ENCODE results near the gene NEU4. TPM values are rescaled to one million over a fixed set of nuclear protein-coding genes. Genes with fewer than 3 reads are reported as not detected.

The NEU4 gene
- total and polyA plus RNA-seq, 9 of the 15 experiments (the other 6 are each of a cell fraction or from before 2014, with no cell fraction given): 0.01 to 0.40 TPM; not detected in 7

DNA sequence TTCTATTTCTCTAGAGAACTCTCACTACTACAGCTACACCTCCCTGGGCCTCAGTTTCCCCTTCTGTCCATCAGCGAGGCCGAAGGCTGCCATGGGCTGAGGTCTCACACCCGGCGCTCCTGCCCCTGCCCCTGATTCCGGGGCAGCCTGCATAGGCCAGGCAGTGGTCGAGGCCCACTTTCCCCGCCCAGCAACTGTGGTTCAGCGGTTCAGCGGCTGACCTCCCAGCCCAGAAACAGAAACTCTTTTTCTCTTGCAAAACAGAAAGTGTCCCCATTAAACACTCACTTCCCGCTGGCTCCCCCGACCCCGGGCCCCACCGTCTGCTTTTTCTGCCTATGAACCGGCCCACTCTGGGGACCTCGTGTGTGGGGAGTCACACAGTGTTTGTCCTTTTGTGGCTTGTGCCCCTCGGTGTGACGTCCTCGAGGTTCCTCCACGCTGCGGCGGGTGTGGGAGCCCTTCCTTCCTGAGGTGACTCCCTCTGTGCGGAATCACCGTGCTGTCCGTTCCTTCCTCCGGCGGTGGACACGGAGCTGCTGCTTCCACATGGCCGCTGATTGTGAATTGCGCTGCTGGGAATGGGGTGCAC is 33.7 kb downstream of the NEU4 start (continued):
- TF ChIP-seq, protein P1, sequence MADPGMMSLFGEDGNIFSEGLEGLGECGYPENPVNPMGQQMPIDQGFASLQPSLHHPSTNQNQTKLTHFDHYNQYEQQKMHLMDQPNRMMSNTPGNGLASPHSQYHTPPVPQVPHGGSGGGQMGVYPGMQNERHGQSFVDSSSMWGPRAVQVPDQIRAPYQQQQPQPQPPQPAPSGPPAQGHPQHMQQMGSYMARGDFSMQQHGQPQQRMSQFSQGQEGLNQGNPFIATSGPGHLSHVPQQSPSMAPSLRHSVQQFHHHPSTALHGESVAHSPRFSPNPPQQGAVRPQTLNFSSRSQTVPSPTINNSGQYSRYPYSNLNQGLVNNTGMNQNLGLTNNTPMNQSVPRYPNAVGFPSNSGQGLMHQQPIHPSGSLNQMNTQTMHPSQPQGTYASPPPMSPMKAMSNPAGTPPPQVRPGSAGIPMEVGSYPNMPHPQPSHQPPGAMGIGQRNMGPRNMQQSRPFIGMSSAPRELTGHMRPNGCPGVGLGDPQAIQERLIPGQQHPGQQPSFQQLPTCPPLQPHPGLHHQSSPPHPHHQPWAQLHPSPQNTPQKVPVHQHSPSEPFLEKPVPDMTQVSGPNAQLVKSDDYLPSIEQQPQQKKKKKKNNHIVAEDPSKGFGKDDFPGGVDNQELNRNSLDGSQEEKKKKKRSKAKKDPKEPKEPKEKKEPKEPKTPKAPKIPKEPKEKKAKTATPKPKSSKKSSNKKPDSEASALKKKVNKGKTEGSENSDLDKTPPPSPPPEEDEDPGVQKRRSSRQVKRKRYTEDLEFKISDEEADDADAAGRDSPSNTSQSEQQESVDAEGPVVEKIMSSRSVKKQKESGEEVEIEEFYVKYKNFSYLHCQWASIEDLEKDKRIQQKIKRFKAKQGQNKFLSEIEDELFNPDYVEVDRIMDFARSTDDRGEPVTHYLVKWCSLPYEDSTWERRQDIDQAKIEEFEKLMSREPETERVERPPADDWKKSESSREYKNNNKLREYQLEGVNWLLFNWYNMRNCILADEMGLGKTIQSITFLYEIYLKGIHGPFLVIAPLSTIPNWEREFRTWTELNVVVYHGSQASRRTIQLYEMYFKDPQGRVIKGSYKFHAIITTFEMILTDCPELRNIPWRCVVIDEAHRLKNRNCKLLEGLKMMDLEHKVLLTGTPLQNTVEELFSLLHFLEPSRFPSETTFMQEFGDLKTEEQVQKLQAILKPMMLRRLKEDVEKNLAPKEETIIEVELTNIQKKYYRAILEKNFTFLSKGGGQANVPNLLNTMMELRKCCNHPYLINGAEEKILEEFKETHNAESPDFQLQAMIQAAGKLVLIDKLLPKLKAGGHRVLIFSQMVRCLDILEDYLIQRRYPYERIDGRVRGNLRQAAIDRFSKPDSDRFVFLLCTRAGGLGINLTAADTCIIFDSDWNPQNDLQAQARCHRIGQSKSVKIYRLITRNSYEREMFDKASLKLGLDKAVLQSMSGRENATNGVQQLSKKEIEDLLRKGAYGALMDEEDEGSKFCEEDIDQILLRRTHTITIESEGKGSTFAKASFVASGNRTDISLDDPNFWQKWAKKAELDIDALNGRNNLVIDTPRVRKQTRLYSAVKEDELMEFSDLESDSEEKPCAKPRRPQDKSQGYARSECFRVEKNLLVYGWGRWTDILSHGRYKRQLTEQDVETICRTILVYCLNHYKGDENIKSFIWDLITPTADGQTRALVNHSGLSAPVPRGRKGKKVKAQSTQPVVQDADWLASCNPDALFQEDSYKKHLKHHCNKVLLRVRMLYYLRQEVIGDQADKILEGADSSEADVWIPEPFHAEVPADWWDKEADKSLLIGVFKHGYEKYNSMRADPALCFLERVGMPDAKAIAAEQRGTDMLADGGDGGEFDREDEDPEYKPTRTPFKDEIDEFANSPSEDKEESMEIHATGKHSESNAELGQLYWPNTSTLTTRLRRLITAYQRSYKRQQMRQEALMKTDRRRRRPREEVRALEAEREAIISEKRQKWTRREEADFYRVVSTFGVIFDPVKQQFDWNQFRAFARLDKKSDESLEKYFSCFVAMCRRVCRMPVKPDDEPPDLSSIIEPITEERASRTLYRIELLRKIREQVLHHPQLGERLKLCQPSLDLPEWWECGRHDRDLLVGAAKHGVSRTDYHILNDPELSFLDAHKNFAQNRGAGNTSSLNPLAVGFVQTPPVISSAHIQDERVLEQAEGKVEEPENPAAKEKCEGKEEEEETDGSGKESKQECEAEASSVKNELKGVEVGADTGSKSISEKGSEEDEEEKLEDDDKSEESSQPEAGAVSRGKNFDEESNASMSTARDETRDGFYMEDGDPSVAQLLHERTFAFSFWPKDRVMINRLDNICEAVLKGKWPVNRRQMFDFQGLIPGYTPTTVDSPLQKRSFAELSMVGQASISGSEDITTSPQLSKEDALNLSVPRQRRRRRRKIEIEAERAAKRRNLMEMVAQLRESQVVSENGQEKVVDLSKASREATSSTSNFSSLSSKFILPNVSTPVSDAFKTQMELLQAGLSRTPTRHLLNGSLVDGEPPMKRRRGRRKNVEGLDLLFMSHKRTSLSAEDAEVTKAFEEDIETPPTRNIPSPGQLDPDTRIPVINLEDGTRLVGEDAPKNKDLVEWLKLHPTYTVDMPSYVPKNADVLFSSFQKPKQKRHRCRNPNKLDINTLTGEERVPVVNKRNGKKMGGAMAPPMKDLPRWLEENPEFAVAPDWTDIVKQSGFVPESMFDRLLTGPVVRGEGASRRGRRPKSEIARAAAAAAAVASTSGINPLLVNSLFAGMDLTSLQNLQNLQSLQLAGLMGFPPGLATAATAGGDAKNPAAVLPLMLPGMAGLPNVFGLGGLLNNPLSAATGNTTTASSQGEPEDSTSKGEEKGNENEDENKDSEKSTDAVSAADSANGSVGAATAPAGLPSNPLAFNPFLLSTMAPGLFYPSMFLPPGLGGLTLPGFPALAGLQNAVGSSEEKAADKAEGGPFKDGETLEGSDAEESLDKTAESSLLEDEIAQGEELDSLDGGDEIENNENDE (IDR thresholded peaks at IDR 0.05; ENCODE audit: low read depth, low read length): no peak
- TF ChIP-seq POLR3A (IDR thresholded peaks at IDR 0.05; ENCODE audit: borderline replicate concordance, extremely low read depth, insufficient read depth, insufficient read length): no peak
- TF ChIP-seq, protein P2, sequence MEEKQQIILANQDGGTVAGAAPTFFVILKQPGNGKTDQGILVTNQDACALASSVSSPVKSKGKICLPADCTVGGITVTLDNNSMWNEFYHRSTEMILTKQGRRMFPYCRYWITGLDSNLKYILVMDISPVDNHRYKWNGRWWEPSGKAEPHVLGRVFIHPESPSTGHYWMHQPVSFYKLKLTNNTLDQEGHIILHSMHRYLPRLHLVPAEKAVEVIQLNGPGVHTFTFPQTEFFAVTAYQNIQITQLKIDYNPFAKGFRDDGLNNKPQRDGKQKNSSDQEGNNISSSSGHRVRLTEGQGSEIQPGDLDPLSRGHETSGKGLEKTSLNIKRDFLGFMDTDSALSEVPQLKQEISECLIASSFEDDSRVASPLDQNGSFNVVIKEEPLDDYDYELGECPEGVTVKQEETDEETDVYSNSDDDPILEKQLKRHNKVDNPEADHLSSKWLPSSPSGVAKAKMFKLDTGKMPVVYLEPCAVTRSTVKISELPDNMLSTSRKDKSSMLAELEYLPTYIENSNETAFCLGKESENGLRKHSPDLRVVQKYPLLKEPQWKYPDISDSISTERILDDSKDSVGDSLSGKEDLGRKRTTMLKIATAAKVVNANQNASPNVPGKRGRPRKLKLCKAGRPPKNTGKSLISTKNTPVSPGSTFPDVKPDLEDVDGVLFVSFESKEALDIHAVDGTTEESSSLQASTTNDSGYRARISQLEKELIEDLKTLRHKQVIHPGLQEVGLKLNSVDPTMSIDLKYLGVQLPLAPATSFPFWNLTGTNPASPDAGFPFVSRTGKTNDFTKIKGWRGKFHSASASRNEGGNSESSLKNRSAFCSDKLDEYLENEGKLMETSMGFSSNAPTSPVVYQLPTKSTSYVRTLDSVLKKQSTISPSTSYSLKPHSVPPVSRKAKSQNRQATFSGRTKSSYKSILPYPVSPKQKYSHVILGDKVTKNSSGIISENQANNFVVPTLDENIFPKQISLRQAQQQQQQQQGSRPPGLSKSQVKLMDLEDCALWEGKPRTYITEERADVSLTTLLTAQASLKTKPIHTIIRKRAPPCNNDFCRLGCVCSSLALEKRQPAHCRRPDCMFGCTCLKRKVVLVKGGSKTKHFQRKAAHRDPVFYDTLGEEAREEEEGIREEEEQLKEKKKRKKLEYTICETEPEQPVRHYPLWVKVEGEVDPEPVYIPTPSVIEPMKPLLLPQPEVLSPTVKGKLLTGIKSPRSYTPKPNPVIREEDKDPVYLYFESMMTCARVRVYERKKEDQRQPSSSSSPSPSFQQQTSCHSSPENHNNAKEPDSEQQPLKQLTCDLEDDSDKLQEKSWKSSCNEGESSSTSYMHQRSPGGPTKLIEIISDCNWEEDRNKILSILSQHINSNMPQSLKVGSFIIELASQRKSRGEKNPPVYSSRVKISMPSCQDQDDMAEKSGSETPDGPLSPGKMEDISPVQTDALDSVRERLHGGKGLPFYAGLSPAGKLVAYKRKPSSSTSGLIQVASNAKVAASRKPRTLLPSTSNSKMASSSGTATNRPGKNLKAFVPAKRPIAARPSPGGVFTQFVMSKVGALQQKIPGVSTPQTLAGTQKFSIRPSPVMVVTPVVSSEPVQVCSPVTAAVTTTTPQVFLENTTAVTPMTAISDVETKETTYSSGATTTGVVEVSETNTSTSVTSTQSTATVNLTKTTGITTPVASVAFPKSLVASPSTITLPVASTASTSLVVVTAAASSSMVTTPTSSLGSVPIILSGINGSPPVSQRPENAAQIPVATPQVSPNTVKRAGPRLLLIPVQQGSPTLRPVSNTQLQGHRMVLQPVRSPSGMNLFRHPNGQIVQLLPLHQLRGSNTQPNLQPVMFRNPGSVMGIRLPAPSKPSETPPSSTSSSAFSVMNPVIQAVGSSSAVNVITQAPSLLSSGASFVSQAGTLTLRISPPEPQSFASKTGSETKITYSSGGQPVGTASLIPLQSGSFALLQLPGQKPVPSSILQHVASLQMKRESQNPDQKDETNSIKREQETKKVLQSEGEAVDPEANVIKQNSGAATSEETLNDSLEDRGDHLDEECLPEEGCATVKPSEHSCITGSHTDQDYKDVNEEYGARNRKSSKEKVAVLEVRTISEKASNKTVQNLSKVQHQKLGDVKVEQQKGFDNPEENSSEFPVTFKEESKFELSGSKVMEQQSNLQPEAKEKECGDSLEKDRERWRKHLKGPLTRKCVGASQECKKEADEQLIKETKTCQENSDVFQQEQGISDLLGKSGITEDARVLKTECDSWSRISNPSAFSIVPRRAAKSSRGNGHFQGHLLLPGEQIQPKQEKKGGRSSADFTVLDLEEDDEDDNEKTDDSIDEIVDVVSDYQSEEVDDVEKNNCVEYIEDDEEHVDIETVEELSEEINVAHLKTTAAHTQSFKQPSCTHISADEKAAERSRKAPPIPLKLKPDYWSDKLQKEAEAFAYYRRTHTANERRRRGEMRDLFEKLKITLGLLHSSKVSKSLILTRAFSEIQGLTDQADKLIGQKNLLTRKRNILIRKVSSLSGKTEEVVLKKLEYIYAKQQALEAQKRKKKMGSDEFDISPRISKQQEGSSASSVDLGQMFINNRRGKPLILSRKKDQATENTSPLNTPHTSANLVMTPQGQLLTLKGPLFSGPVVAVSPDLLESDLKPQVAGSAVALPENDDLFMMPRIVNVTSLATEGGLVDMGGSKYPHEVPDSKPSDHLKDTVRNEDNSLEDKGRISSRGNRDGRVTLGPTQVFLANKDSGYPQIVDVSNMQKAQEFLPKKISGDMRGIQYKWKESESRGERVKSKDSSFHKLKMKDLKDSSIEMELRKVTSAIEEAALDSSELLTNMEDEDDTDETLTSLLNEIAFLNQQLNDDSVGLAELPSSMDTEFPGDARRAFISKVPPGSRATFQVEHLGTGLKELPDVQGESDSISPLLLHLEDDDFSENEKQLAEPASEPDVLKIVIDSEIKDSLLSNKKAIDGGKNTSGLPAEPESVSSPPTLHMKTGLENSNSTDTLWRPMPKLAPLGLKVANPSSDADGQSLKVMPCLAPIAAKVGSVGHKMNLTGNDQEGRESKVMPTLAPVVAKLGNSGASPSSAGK (IDR thresholded peaks at IDR 0.05): 0 out of 2 replicates have a peak, but pooled peaks have one; percentile 22
- TF ChIP-seq SMARCC2 (IDR thresholded peaks at IDR 0.05; ENCODE audit: low read depth): no peak

All from K562 (cell line).